Liver (tissue), 3 donors: ENCODE measurements around the gene SV2B.

ENCODE experiments used
- EGR1 ChIP-seq, 2 donors: IDR thresholded peaks; 2 replicates each; pipeline ENCODE4 v1.6.1; 2016 to 2018; ENCODE audit warnings: antibody characterized with exemption in 2 of 2, low read depth in 2 of 2
- FOXA1 ChIP-seq: IDR thresholded peaks from 2 replicates; pipeline ENCODE4 v1.6.1; 2016; ENCODE audit warnings: antibody characterized with exemption
- GABPA ChIP-seq, 2 donors: IDR thresholded peaks in 1 of 2; conservative IDR thresholded peaks in 1 of 2; 2 replicates each; pipeline ENCODE4 v1.6.1; 2016; ENCODE audit warnings: antibody characterized with exemption in 2 of 2, mild to moderate bottlenecking in 1 of 2, moderate library complexity in 1 of 2
- HNF4G ChIP-seq: IDR thresholded peaks from 2 replicates; pipeline ENCODE4 v1.6.1; 2016; ENCODE audit warnings: antibody characterized with exemption
- RAD21 ChIP-seq, 2 donors: IDR thresholded peaks; 2 replicates each; pipeline ENCODE4 v1.6.1; 2016; ENCODE audit warnings: antibody characterized with exemption in 2 of 2, mild to moderate bottlenecking in 2 of 2
- RXRA ChIP-seq, 2 donors: IDR thresholded peaks; 2 replicates each; pipeline ENCODE4 v1.6.1; 2017 to 2018; ENCODE audit warnings: antibody characterized with exemption in 2 of 2, mild to moderate bottlenecking in 1 of 2
- SP1 ChIP-seq: IDR thresholded peaks from 2 replicates; pipeline ENCODE4 v1.6.1; 2018; ENCODE audit warnings: antibody characterized with exemption, mild to moderate bottlenecking
- YY1 ChIP-seq: IDR thresholded peaks from 2 replicates; pipeline ENCODE4 v1.6.1; 2016; ENCODE audit warnings: antibody characterized with exemption, mild to moderate bottlenecking
- ZBTB33 ChIP-seq: IDR thresholded peaks from 2 replicates; pipeline ENCODE4 v1.6.1; 2016; ENCODE audit warnings: antibody characterized with exemption
- TF ChIP-seq, protein P1 (sequence below): fragments of 150-350 bp; IDR thresholded peaks from 2 replicates; pipeline ENCODE4 v1.5.1; 2017; ENCODE audit warnings: improper control_type of control experiment, low read depth, low read length; ENCODE audit not compliant: missing input control
- TF ChIP-seq, protein P2 (sequence below): IDR thresholded peaks from 2 replicates; pipeline ENCODE4 v1.6.1; 2016; ENCODE audit warnings: antibody characterized with exemption
- donor health status: healthy.
- donor health status: healthy.

- no peak for TF ChIP-seq HNF4G
- TF ChIP-seq, protein P1, sequence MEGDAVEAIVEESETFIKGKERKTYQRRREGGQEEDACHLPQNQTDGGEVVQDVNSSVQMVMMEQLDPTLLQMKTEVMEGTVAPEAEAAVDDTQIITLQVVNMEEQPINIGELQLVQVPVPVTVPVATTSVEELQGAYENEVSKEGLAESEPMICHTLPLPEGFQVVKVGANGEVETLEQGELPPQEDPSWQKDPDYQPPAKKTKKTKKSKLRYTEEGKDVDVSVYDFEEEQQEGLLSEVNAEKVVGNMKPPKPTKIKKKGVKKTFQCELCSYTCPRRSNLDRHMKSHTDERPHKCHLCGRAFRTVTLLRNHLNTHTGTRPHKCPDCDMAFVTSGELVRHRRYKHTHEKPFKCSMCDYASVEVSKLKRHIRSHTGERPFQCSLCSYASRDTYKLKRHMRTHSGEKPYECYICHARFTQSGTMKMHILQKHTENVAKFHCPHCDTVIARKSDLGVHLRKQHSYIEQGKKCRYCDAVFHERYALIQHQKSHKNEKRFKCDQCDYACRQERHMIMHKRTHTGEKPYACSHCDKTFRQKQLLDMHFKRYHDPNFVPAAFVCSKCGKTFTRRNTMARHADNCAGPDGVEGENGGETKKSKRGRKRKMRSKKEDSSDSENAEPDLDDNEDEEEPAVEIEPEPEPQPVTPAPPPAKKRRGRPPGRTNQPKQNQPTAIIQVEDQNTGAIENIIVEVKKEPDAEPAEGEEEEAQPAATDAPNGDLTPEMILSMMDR, result no peak
- TF ChIP-seq SP1, result no peak
- TF ChIP-seq GABPA (IDR thresholded peaks at IDR 0.05 in 1 of 2, conservative IDR thresholded peaks at IDR 0.05 in 1 of 2), result no peak
- TF ChIP-seq RXRA (IDR thresholded peaks at IDR 0.05), result no peak
- no peak for TF ChIP-seq ZBTB33
- TF ChIP-seq EGR1 (IDR thresholded peaks at IDR 0.05; ENCODE audit: low read depth in 2 of 2), result no peak
- TF ChIP-seq, protein P2, sequence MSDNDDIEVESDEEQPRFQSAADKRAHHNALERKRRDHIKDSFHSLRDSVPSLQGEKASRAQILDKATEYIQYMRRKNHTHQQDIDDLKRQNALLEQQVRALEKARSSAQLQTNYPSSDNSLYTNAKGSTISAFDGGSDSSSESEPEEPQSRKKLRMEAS, result no peak
- TF ChIP-seq FOXA1, result no peak
- no peak for TF ChIP-seq RAD21 (IDR thresholded peaks at IDR 0.05)
- TF ChIP-seq YY1, result no peak
Measured at GRCh38 chr15:91294795-91295194, 194.7 kb downstream of the SV2B start.
